ENCODE measurements around the gene ISM2.
A peak's percentile ranks its signal among the peaks of the same experiment; 100 is the strongest.
"Not testable (repeated sequence)": the region's sequence is repeated elsewhere in the genome, so short reads cannot be mapped to it uniquely, and the experiment has no call there.

ISM2 gene

DNA sequence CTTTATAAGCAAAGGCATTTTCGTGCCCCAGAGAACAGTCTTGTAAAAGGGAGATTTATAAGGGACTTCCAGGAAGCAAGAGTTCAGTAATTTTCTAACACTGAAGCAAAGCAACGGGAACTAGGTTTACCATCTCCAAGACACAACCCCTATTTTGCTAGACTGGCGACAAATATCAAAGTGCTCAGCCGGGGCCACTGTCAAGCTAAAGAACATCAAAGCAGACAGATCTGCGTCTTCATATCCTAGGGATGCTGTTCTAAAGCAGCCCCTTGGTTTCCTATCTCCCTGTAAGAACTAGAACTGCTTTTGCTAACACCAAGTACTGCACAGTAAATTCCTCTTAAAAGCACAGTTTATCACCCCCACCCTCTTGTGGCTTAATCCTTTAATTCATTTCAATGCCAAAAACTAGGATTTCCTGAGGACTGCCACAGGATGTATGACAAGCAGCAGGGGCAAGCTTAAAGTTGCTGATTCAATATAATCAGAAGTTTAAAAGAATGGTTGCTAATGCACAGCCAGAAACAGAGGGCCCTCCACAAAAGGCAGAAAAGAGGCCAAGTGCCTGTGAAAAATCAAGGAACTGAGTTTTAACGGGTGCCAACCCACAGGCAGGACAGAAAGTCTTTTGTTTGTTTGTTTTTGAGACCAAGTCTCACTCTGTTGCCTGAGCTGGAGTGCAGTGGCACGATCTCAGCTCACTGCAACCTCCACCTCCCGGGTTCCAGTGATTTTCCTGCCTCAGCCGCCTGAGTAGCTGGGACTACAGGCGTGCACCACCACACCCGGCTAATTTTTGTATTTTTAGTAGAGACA, 44.0 kb upstream of the ISM2 start:
- peak overlapping the region; percentile 42 for H3K27ac ChIP-seq

DNA sequence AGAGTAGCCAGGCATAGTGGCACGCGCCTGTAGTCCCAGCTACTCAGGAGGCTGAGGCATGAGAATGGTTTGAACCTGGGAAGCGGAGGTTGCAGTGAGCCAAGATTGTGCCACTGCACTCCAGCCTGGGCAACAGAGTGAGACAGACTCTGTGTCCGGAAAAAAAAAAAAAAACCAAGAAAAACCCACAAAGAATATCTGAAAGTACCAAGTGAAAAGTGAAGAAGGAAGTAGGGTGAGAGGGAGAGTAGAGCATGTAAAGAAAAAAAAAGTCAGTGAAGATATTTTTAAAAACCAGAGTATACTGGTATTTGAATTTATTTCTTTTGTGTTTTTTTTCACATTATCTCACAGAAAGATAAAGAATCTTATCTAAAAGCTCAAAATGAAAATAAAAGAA, 43.3 kb upstream of the ISM2 start:
- peak overlapping the region; percentile 42 for H3K27ac ChIP-seq
- no peak overlapping the region for H3K4me3 ChIP-seq (ENCODE audit: low read depth, low read length)
- H3K9me3 ChIP-seq (ENCODE audit: severe bottlenecking) = no peaks in the 10 kb centered on the region
- no peaks in the 10 kb centered on the region for H3K36me3 ChIP-seq
- H3K27me3 ChIP-seq (ENCODE audit: insufficient read depth, low read depth, severe bottlenecking) = no peaks in the 10 kb centered on the region
- no peak for DNase-seq
- TF ChIP-seq, protein P1, sequence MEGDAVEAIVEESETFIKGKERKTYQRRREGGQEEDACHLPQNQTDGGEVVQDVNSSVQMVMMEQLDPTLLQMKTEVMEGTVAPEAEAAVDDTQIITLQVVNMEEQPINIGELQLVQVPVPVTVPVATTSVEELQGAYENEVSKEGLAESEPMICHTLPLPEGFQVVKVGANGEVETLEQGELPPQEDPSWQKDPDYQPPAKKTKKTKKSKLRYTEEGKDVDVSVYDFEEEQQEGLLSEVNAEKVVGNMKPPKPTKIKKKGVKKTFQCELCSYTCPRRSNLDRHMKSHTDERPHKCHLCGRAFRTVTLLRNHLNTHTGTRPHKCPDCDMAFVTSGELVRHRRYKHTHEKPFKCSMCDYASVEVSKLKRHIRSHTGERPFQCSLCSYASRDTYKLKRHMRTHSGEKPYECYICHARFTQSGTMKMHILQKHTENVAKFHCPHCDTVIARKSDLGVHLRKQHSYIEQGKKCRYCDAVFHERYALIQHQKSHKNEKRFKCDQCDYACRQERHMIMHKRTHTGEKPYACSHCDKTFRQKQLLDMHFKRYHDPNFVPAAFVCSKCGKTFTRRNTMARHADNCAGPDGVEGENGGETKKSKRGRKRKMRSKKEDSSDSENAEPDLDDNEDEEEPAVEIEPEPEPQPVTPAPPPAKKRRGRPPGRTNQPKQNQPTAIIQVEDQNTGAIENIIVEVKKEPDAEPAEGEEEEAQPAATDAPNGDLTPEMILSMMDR (IDR thresholded peaks at IDR 0.05; ENCODE audit: low read depth, low read length) = no peak

More for the DNA sequence above, 44.0 kb upstream of the ISM2 start:
- Histone ChIP-seq H3K27me3 (ENCODE audit: insufficient read depth, low read depth, severe bottlenecking) (no peaks in the 10 kb centered on the region), H3K4me3 (ENCODE audit: low read depth, low read length) (no peak overlapping the region), H3K9me3 (ENCODE audit: severe bottlenecking) (no peaks in the 10 kb centered on the region), H3K36me3 (no peaks in the 10 kb centered on the region)
- DNase-seq = no peak
- TF ChIP-seq, protein P1 (IDR thresholded peaks at IDR 0.05; ENCODE audit: low read depth, low read length) = no peak

DNA sequence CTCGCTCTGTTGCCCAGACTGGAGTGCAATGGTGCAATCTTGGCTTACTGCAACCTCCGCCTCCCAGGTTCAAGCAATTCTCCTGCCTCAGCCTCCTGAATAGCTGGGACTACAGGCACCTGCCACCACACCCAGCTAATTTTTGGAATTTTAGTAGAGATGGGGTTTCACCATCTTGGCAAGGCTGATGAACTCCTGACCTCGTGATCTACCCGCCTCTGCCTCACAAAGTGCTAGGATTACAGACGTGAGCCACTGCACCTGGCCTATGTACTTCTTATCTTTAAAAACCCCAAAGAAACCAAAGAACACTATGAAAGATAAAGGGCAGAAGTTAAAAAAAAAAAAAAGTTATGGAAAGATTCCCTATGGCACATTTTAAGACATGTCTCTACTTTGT, 38.3 kb upstream of the ISM2 start:
- not testable (repeated sequence) for H3K4me3 ChIP-seq (ENCODE audit: low read depth, low read length); H3K36me3 ChIP-seq; H3K27ac ChIP-seq; DNase-seq; H3K9me3 ChIP-seq (ENCODE audit: severe bottlenecking); H3K27me3 ChIP-seq (ENCODE audit: insufficient read depth, low read depth, severe bottlenecking)

DNA sequence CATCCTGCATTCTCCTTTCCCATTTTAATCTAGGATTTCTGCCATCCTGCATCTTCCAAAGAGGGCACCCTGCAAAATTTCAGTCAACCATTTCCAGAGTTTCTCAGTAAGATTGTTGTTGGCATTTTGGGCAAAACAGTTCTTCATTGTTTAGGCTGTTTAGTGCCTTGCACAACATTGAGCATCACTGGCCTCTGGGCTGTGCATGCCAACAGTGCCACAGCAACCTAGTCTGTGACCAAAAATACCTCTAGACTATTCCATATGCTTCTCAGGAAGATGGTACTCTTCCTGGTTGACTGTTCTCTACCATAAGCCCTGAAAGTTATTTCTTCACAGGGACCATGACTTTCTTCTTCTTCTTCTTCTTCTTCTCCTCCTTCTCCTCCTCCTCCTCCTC, 32.5 kb upstream of the ISM2 start:
- TF ChIP-seq, protein P1 (IDR thresholded peaks at IDR 0.05; ENCODE audit: low read depth, low read length) = no peak
- H3K27ac ChIP-seq = no peak overlapping the region
- DNase-seq = no peak
- no peaks in the 10 kb centered on the region for H3K36me3 ChIP-seq
- H3K9me3 ChIP-seq (ENCODE audit: severe bottlenecking) = no peaks in the 10 kb centered on the region
- H3K27me3 ChIP-seq (ENCODE audit: insufficient read depth, low read depth, severe bottlenecking) = no peaks in the 10 kb centered on the region
- H3K4me3 ChIP-seq (ENCODE audit: low read depth, low read length) = no peak overlapping the region

DNA sequence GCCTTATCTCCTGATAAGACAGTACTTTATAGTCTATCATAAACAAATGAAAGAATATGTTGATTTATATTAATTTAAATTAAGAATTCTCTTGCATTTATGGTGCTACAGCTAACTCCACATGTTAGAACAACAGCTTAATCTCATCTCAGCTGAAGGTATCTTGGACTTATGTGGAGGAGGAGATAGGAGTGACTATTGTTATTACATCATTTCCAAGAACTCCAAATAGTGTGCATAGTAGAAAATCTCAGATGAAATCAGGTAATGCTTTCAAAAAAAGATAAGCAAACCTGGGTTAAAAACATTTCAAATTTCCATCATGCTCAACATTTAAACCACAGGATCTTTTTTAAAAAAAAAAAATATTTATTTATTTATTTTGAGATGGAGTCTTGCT, 31.3 kb upstream of the ISM2 start:
- no peak for DNase-seq
- Histone ChIP-seq H3K4me3 (ENCODE audit: low read depth, low read length) (no peak overlapping the region), H3K27me3 (ENCODE audit: insufficient read depth, low read depth, severe bottlenecking) (no peaks in the 10 kb centered on the region), H3K9me3 (ENCODE audit: severe bottlenecking) (no peaks in the 10 kb centered on the region), H3K36me3 (no peaks in the 10 kb centered on the region), H3K27ac (no peak overlapping the region)
- TF ChIP-seq, protein P1 (IDR thresholded peaks at IDR 0.05; ENCODE audit: low read depth, low read length) = no peak

DNA sequence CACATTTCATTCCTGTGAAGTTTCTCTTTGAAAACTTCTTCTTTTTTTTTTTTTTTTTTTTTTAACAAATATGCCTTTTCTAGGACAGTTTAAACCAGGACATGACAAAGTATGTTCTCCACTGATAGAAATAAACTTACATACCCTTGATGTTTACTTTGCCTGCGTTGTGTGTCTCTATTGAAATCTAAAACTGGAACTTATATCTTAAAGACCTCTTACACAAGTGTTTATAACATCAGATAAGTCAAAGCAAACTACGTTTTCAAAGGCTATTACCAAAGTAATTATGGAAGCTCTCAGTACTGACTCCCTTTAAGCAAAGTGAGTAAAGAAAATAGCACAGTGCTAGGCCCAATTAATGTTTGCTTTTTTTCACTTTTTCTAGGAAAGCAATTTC, 30.6 kb upstream of the ISM2 start:
- H3K4me3 ChIP-seq (ENCODE audit: low read depth, low read length) = no peak overlapping the region
- H3K27me3 ChIP-seq (ENCODE audit: insufficient read depth, low read depth, severe bottlenecking) = no peaks in the 10 kb centered on the region
- no peaks in the 10 kb centered on the region for H3K9me3 ChIP-seq (ENCODE audit: severe bottlenecking)
- TF ChIP-seq, protein P1 (IDR thresholded peaks at IDR 0.05; ENCODE audit: low read depth, low read length) = no peak
- no peaks in the 10 kb centered on the region; the same call in 1 of the 2 replicates for H3K36me3 ChIP-seq
- no peak overlapping the region for H3K27ac ChIP-seq
- DNase-seq = no peak

DNA sequence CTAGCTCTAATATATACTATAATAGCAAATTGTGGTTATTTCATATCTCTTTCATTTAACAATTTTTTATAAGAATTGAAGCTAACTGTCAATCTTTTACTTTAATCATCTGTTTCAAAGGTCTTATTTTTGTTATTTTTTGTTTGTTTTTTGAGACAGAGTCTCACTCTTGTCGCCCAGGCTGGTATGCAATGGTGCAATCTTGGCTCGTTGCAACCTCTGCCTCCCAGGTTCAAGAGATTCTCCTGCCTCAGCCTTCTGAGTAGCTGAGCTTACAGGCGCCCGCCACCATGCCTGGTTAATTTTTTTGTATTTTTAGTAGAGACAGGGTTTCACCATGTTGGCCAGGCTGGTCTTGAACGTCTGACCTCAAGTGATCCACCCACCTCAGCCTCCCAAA, 30.1 kb upstream of the ISM2 start:
- not testable (repeated sequence) for H3K9me3 ChIP-seq (ENCODE audit: severe bottlenecking); H3K27ac ChIP-seq; DNase-seq; H3K4me3 ChIP-seq (ENCODE audit: low read depth, low read length); H3K27me3 ChIP-seq (ENCODE audit: insufficient read depth, low read depth, severe bottlenecking); H3K36me3 ChIP-seq

Data from WERI-Rb-1 (cell line).